HEK293 (cell line): Measurements from ENCODE around the gene MRPL9.

Experiments used
- CTCF ChIA-PET: fragments of 350-600 bp; formaldehyde crosslinking; extraction: SDS; loops from one replicate; lab custom pipeline; 2021; ENCODE audit warnings: antibody characterized with exemption; lab: Yijun Ruan, JAX
- POLR2A ChIA-PET: fragments of 300-600 bp; formaldehyde crosslinking; extraction: SDS; loops from one replicate; lab custom pipeline; 2020; ENCODE audit warnings: antibody characterized with exemption, inconsistent platforms; lab: Yijun Ruan, JAX
- H3K27ac ChIP-seq: fragments of 200-500 bp; sonication (Bioruptor generic); 2 replicates; pipeline ENCODE4 v1.5.1; 2014; ENCODE audit warnings: low read depth, low read length, control low read depth, inconsistent platforms; ENCODE audit errors: extremely low read depth
- H3K36me3 ChIP-seq, 2 experiments: fragments of 200-500 bp in 1 of 2; sonication (Bioruptor generic) in 1 of 2; 1 replicate in 1 of 2; 2 replicates in 1 of 2; pipeline ENCODE4 v1.5.1; 2014 to 2017; ENCODE audit warnings: inconsistent platforms in 2 of 2, low read length in 2 of 2; ENCODE audit not compliant: control insufficient read depth in 2 of 2, insufficient read depth in 1 of 2
- H3K4me1 ChIP-seq: fragments of 200-500 bp; sonication (Bioruptor generic); 2 replicates; pipeline ENCODE4 v1.5.1; 2014; ENCODE audit warnings: mild to moderate bottlenecking, low read length, inconsistent platforms; ENCODE audit not compliant: control insufficient read depth, insufficient read depth
- H3K4me3 ChIP-seq: 2 replicates; pipeline ENCODE4 v1.5.1; 2011; ENCODE audit warnings: low read depth, mild to moderate bottlenecking, control low read depth, low read length, moderate library complexity
- H3K9me3 ChIP-seq: fragments of 200-500 bp; sonication (Bioruptor generic); 2 replicates; pipeline ENCODE4 v1.5.1; 2014; ENCODE audit warnings: low read depth, low read length, inconsistent platforms; ENCODE audit not compliant: control insufficient read depth, insufficient read depth
- AEBP2 ChIP-seq: fragments of 450-650 bp; formaldehyde crosslinking; IDR thresholded peaks from 2 replicates; pipeline ENCODE4 v1.5.1; 2016; ENCODE audit warnings: missing biosample characterization, missing genetic modification characterization, borderline replicate concordance
- PRDM1 ChIP-seq: fragments of 450-650 bp; formaldehyde crosslinking; IDR thresholded peaks from 2 replicates; pipeline ENCODE4; 2016; ENCODE audit warnings: missing biosample characterization, missing genetic modification characterization
- TCF7L2 ChIP-seq: IDR thresholded peaks from 2 replicates; pipeline ENCODE4 v1.6.1; 2011; ENCODE audit warnings: low read depth, mild to moderate bottlenecking, inconsistent platforms, low read length, moderate library complexity, borderline replicate concordance
- ZBTB17 ChIP-seq: fragments of 450-650 bp; formaldehyde crosslinking; IDR thresholded peaks from 2 replicates; pipeline ENCODE4 v1.5.1; 2016; ENCODE audit warnings: missing biosample characterization, missing genetic modification characterization
- ZNF274 ChIP-seq, 2 experiments: fragments of 200-500 bp in 1 of 2; fragments of 450-650 bp in 1 of 2; sonication (Bioruptor generic) in 1 of 2; formaldehyde crosslinking in 1 of 2; IDR thresholded peaks; 2 replicates each; pipeline versions ENCODE4 v1.5.1 to v1.6.1; 2014 to 2016; ENCODE audit warnings: borderline replicate concordance in 1 of 2, inconsistent platforms in 1 of 2, low read length in 1 of 2, missing biosample characterization in 1 of 2, missing genetic modification characterization in 1 of 2
- ZNF280D ChIP-seq: fragments of 450-650 bp; formaldehyde crosslinking; IDR thresholded peaks from 2 replicates; pipeline ENCODE4 v1.5.1; 2016; ENCODE audit warnings: missing biosample characterization, missing genetic modification characterization
- ZNF324 ChIP-seq: fragments of 450-650 bp; formaldehyde crosslinking; IDR thresholded peaks from 2 replicates; pipeline ENCODE4 v1.5.1; 2016; ENCODE audit warnings: missing biosample characterization, missing genetic modification characterization
- ZNF341 ChIP-seq: fragments of 450-650 bp; formaldehyde crosslinking; IDR thresholded peaks from 2 replicates; pipeline ENCODE4; 2016; ENCODE audit warnings: low read depth, missing biosample characterization, missing genetic modification characterization
- ZNF398 ChIP-seq: fragments of 450-650 bp; formaldehyde crosslinking; IDR thresholded peaks from 2 replicates; pipeline ENCODE4 v1.5.1; 2017; ENCODE audit warnings: missing biosample characterization, missing genetic modification characterization
- ZNF473 ChIP-seq: fragments of 450-650 bp; formaldehyde crosslinking; IDR thresholded peaks from 2 replicates; pipeline ENCODE4 v1.5.1; 2017; ENCODE audit warnings: missing biosample characterization, missing genetic modification characterization
- ZNF521 ChIP-seq: fragments of 450-650 bp; formaldehyde crosslinking; IDR thresholded peaks from 2 replicates; pipeline ENCODE4 v1.5.1; 2017; ENCODE audit warnings: missing biosample characterization, mild to moderate bottlenecking, missing genetic modification characterization
- ZNF548 ChIP-seq: fragments of 450-650 bp; formaldehyde crosslinking; IDR thresholded peaks from 2 replicates; pipeline ENCODE4 v1.5.1; 2016; ENCODE audit warnings: missing biosample characterization, missing genetic modification characterization
- ZNF600 ChIP-seq: fragments of 450-650 bp; formaldehyde crosslinking; IDR thresholded peaks from 2 replicates; pipeline ENCODE4 v1.5.1; 2016; ENCODE audit warnings: missing biosample characterization, missing genetic modification characterization
- ZNF830 ChIP-seq: fragments of 450-650 bp; IDR thresholded peaks from 2 replicates; pipeline ENCODE4 v1.5.0; 2018; ENCODE audit warnings: missing biosample characterization, missing genetic modification characterization, low read depth, mild to moderate bottlenecking, moderate library complexity
- ZNF843 ChIP-seq: fragments of 450-650 bp; formaldehyde crosslinking; IDR thresholded peaks from 2 replicates; pipeline ENCODE4 v1.5.1; 2016; ENCODE audit warnings: missing biosample characterization, missing genetic modification characterization

MRPL9 gene

GRCh38 chr1:151807766-151808165 lies 44.5 kb upstream of the MRPL9 start:
- Histone ChIP-seq H3K27ac (no peak overlapping the region), H3K9me3 (no peaks in the 10 kb centered on the region), H3K4me1 (no peaks in the 10 kb centered on the region), H3K36me3 (no peaks in the 10 kb centered on the region), H3K4me3 (no peak overlapping the region)
- TF ChIP-seq AEBP2 (tag by site-specific recombination) (no peak), ZNF600 (tag by site-specific recombination) (no peak), PRDM1 (no peak), ZNF548 (tag by site-specific recombination) (no peak), TCF7L2 (no peak), ZNF324 (no peak)
- ChIA-PET CTCF (interaction anchor here (0.9 to 1.6 kb wide), 2 partner anchors 36 to 73 kb away, joined by 3 read pairs; no protein-coding TSS in a partner anchor), POLR2A (no interaction called here)

- CTCF ChIA-PET, result interaction anchor here (0.5 to 1.6 kb wide), 4 partner anchors 37 to 1536 kb away, joined by 3 to 5 read pairs (median 3); partner anchors contain the start of gene TMOD4
- POLR2A ChIA-PET, result no interaction called here
Measured at GRCh38 chr1:151807131-151807530, 43.8 kb upstream of the MRPL9 start.

GRCh38 chr1:151806170-151806569 lies 42.9 kb upstream of the MRPL9 start:
- no peak overlapping the region for H3K4me3 ChIP-seq
- no peaks in the 10 kb centered on the region for H3K4me1 ChIP-seq
- no peaks in the 10 kb centered on the region for H3K9me3 ChIP-seq
- H3K27ac ChIP-seq, result no peak overlapping the region
- CTCF ChIA-PET, result no interaction called here
- TF ChIP-seq PRDM1, result no peak
- POLR2A ChIA-PET, result no interaction called here
- H3K36me3 ChIP-seq, result no peaks in the 10 kb centered on the region

More at GRCh38 chr1:151807131-151807530, 43.8 kb upstream of the MRPL9 start:
- H3K4me1 ChIP-seq, result no peaks in the 10 kb centered on the region
- TF ChIP-seq ZNF521 (no peak), ZNF280D (tag by site-specific recombination) (no peak), ZNF274 (IDR thresholded peaks at IDR 0.05; ENCODE audit: low read length) (no peak), ZNF274 (tag by site-specific recombination; IDR thresholded peaks at IDR 0.05; ENCODE audit: borderline replicate concordance) (no peak), ZNF830 (no peak)
- no peaks in the 10 kb centered on the region for H3K36me3 ChIP-seq
- H3K4me3 ChIP-seq, result no peak overlapping the region
- H3K27ac ChIP-seq, result no peak overlapping the region
- H3K9me3 ChIP-seq, result no peaks in the 10 kb centered on the region

GRCh38 chr1:151805066-151805820 lies 41.9 kb upstream of the MRPL9 start, which contains the start of gene LINGO4:
Gene LINGO4, minus strand, starts transcription at chr1:151805419. Its CDS starts 2,715 bp downstream, at chr1:151802704.
- no peak within 1 kb of the TSS for H3K4me3 ChIP-seq

More at GRCh38 chr1:151805066-151805820, 41.9 kb upstream of the MRPL9 start, which contains the start of gene LINGO4:
- Histone ChIP-seq H3K27ac (no peak within 1 kb of the TSS), H3K9me3 (no peaks in the 10 kb centered on the region), H3K36me3 (no peaks in the 10 kb centered on the region), H3K4me1 (no peaks in the 10 kb centered on the region)
- CTCF ChIA-PET, result no interaction called here
- TF ChIP-seq ZNF473 (tag by site-specific recombination), result no peak
- TF ChIP-seq ZBTB17, result no peak
- 0 out of 2 replicates have a peak, but pooled peaks have one; percentile 20 for TF ChIP-seq ZNF398 (tag by site-specific recombination)
- no peak for TF ChIP-seq ZNF843 (tag by site-specific recombination)
- peak; percentile 74 for TF ChIP-seq ZNF341 (tag by site-specific recombination)
- POLR2A ChIA-PET, result no interaction called here
